HL-60 (cell line): Measurements from ENCODE around the gene SIN3A.

ENCODE experiments used
- GABPA ChIP-seq: IDR thresholded peaks from 2 replicates; pipeline ENCODE4 v1.6.1; 2012; ENCODE audit warnings: low read depth
- POLR2AphosphoS5 ChIP-seq: IDR thresholded peaks from 2 replicates; pipeline ENCODE4 v1.6.1; 2012; ENCODE audit warnings: low read depth
- SPI1 ChIP-seq: IDR thresholded peaks from 2 replicates; pipeline ENCODE4 v1.6.1; 2012; ENCODE audit warnings: low read depth, mild to moderate bottlenecking, borderline replicate concordance
- TF ChIP-seq, protein P1 (sequence below): IDR thresholded peaks from one replicate; pipeline ENCODE4 v1.5.1; 2011; ENCODE audit warnings: low read length, control low read depth, inconsistent platforms; ENCODE audit not compliant: insufficient read depth

DNA sequence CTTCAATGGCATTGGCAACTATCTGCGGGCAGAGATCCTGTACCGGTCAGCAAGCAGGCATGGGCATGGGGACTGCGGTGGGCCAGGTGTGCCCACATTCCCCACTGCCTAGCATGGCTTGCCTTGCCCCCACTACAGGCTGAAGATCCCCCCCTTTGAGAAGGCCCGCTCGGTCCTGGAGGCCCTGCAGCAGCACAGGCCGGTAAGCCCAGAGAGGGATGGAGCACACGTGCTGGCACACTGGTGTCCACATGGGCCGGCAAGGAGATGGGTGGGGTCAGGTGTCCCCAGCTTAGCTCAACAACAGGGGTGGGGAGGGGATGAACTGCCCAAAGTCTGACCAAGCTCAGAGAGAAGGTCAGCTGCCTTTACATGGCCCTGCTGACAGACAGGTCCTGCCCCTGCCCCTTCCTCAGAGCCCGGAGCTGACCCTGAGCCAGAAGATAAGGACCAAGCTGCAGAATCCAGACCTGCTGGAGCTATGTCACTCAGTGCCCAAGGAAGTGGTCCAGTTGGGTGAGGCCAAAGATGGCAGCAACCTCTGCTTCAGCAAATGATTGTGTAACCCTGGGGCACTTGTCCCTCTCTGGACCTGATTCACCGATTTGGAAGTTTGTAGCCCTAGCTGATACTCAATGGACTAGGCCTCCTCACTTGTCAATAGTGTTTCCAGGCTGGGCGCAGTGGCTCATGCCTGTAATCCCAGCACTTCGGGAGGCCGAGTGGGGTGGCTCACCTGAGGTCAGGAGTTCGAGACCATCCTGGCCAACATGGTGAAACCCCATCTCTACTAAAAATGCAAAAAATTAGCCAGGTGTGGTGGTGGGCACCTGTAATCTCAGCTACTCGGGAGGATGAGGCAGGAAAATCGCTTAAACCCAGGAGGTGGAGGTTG, 99.1 kb downstream of the SIN3A start:
- TF ChIP-seq, protein P1, sequence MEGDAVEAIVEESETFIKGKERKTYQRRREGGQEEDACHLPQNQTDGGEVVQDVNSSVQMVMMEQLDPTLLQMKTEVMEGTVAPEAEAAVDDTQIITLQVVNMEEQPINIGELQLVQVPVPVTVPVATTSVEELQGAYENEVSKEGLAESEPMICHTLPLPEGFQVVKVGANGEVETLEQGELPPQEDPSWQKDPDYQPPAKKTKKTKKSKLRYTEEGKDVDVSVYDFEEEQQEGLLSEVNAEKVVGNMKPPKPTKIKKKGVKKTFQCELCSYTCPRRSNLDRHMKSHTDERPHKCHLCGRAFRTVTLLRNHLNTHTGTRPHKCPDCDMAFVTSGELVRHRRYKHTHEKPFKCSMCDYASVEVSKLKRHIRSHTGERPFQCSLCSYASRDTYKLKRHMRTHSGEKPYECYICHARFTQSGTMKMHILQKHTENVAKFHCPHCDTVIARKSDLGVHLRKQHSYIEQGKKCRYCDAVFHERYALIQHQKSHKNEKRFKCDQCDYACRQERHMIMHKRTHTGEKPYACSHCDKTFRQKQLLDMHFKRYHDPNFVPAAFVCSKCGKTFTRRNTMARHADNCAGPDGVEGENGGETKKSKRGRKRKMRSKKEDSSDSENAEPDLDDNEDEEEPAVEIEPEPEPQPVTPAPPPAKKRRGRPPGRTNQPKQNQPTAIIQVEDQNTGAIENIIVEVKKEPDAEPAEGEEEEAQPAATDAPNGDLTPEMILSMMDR, result no peak
- TF ChIP-seq POLR2AphosphoS5 (no peak; the same call in 1 of the 2 replicates), SPI1 (no peak), GABPA (no peak)
